Breast epithelium (tissue), 3 donors: ENCODE data around the gene TAGAP.

Experiments used
- POLR2A ChIP-seq: fragments of 450-650 bp; IDR thresholded peaks from one replicate; pipeline ENCODE4 v1.6.1; 2016; ENCODE audit warnings: antibody characterized with exemption, mild to moderate bottlenecking, moderate library complexity
- POLR2AphosphoS5 ChIP-seq, 3 donors: sonication (generic); formaldehyde crosslinking; IDR thresholded peaks; one replicate each; pipeline ENCODE4 v1.6.1; 2017; ENCODE audit warnings: antibody characterized with exemption in 3 of 3
- TF ChIP-seq, protein P1 (sequence below), 3 donors: fragments of 450-650 bp; IDR thresholded peaks; one replicate each; pipeline ENCODE4 v1.5.1; 2016 to 2017; ENCODE audit warnings: antibody characterized with exemption in 3 of 3, mild to moderate bottlenecking in 3 of 3, moderate library complexity in 3 of 3

DNA sequence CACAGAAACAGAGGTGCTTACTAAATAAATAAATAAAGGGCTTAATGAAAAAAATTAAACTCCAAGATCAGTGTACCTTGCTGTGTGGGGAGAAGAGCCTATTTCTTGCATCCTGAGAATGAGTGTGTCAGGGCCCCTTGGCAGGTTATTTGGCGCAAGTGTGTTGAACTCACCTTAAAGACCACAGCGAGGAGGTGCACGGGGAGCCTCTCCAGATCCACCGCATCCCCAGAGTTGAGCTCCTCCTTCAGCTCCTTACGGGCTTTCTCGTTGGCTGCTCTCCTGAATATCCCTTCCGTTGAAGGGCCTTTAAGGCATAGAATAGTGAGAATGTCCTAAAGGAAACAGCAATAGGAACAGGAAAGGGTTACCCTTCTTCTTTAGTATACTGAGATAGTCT is 3.6 kb downstream of the TAGAP start:
- TF ChIP-seq, protein P1, sequence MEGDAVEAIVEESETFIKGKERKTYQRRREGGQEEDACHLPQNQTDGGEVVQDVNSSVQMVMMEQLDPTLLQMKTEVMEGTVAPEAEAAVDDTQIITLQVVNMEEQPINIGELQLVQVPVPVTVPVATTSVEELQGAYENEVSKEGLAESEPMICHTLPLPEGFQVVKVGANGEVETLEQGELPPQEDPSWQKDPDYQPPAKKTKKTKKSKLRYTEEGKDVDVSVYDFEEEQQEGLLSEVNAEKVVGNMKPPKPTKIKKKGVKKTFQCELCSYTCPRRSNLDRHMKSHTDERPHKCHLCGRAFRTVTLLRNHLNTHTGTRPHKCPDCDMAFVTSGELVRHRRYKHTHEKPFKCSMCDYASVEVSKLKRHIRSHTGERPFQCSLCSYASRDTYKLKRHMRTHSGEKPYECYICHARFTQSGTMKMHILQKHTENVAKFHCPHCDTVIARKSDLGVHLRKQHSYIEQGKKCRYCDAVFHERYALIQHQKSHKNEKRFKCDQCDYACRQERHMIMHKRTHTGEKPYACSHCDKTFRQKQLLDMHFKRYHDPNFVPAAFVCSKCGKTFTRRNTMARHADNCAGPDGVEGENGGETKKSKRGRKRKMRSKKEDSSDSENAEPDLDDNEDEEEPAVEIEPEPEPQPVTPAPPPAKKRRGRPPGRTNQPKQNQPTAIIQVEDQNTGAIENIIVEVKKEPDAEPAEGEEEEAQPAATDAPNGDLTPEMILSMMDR (IDR thresholded peaks at IDR 0.05): no peak
- no peak for TF ChIP-seq POLR2AphosphoS5 (IDR thresholded peaks at IDR 0.05)
- TF ChIP-seq POLR2A: no peak
